Measurements from ENCODE around the gene PXK.

PXK gene

GRCh38 chr3:58350627-58351013 lies 17.9 kb downstream of the PXK start:
- no peak for DNase-seq

GRCh38 chr3:58351920-58352319 lies 19.2 kb downstream of the PXK start:
- no peak for DNase-seq

- no peak for DNase-seq
Observed at GRCh38 chr3:58352626-58353025, 19.9 kb downstream of the PXK start.

DNA sequence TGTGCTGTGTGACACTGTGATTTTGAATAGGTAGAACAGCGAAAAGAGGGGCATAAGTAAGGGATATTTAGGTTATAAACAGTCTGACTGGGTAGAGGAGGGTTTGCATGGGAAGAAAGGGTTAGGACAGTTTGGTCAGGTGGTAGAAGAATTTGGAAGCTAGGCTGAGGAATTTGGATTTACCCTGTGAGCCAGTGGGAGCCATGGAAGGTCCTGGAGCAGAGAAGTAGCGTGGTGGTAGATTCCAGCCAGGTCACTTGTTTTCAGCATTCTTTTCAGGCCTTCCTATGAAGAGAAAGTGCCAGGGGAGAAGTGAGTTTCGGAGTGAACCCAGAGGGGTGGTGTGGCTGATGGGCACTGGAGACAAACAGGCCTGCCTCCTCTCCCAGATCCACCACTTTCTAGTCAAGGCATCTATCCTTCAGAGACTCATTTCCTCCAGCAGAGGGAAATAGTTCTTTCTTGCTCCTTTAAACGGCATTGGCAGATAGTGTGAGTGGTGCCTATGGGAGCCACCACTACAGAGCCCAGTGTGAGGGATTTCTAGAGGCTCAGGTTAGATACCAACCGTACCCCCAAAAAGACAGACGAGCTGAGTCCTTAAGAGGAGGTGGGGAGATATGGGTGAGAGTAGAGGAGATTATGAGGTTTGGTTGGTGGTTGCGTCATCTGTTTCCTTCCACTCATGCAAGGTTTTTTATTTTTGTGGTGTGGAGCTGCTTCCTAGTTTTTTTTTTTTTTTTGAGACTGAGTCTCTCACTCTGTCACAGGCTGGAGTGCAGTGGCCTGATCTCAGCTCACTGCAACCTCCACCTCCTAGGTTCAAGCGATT lies 21.2 kb downstream of the PXK start:
- no peak for DNase-seq

DNA sequence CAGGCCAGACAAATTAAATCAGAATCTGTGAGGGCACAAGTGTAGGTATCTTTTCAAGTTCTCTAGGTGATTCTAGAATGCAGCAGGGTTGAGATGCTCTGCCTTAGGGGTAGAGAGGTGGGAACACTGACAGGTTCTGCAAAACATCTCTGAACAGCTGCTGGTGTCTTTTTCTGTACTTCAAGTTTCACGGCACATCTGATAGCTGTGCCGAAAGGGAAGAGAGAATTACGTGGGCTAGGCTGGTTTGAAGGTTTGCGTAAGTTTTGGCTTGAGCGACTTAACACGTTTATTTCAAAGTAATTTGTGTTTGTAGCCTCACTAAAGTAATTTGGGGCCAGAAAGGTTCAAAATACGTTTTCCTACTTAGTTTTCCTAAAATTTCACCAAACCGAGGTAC lies 22.5 kb downstream of the PXK start:
- no peak for DNase-seq

DNA sequence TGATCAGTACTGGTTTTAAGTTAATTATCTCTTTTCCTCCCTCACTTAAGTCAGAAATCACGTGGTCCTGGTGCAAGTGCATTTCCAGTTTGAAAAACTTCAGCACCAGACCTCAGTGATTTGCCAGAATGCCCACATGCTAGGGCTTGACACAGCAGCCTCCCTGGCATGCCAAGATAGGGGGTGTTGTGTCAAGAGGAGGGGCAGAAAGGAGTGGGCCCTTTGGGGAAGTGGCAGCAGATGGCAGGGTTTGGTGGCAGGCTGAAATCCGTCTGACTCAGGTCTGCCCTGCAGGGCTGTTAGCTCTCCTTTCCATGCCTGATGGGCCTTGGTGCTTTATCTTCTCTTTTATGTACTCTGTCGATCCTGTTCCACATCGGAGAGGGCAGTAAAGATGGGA lies 23.4 kb downstream of the PXK start:
- DNase-seq, result no peak

GRCh38 chr3:58357402-58357801 lies 24.7 kb downstream of the PXK start:
- no peak for DNase-seq

DNA sequence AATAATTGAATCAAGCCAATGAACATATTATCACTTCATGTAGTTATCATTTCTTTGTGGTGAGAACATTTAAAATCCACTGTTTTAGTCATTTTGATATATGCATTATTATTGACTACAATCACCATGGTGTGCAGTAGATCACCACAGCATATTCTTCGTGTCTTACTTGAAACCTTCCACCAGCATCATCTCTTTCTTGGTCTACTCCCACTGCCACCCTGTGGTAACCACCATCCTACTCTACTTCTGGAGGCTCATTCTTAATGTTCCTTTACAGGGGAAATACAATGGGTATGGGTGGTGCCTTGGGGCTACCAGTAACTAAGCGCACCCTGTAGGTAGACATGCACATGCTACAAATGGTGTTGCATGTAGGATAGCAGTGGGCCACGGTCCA lies 25.4 kb downstream of the PXK start:
- no peak for DNase-seq

GRCh38 chr3:58358808-58359207 lies 26.1 kb downstream of the PXK start:
- no peak for DNase-seq

DNA sequence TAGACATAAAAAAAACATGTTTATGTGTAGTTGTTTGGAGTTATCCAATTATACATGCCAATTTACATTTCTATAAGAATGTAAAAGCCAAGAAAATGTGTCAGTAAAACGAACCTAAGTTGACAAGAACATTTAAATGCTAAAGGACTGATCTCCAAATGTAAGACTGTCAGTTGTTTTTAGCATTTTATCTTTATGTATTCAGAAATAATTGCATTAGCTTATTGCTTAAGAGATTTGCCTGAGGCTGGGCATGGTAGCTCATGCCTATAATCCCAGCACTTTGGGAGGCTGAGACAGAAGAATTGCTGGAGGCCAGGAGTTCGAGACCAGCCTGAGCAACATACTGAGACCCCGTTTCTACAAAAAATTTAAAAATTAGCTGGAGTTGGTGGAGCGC lies 26.9 kb downstream of the PXK start:
- no peak for DNase-seq

- no peak for DNase-seq
Observed at GRCh38 chr3:58361866-58362265, 29.2 kb downstream of the PXK start.

GRCh38 chr3:58366699-58367098 lies 34.0 kb downstream of the PXK start:
- no peak for DNase-seq

- DNase-seq, result no peak
Observed at GRCh38 chr3:58369038-58369437, 36.3 kb downstream of the PXK start.

DNA sequence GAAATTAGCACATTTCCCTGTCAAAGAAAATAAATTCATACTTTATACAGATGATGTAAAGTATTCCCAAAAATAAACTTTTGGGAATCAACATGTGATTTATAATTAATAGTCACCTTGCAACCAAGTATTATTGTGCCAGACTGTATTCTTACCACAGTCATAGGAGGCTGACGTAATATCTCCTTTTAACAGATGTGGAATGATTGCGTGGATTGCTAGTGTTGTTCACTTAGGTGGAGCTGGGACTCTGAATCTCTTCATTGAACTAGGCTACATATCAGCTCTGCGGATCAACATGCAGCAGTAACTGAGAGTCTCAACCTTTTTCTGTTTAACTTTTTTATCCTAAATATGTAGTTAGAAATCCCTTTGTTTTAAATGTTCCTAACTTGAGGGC lies 37.2 kb downstream of the PXK start:
- no peak for DNase-seq

- no peak for DNase-seq
Observed at GRCh38 chr3:58370407-58370806, 37.7 kb downstream of the PXK start.

DNA sequence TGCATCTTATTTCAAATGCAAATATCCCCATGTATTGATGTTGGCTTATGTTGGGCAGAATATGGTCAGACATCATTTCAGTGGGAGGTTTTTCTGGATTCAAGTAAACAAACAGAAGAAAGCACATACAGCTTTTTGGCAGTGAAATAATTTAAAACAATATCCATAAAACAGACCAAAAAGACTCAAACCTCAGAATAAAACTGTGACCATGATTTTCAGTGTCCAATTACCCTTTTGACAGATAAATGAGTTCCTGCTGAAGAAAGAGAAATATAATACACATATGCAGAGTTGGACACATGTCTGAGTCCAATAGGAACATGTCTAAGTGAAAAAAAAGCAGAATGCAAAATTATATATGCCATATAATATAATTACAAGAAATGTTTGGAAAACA lies 39.1 kb downstream of the PXK start:
- no peak for DNase-seq

DNA sequence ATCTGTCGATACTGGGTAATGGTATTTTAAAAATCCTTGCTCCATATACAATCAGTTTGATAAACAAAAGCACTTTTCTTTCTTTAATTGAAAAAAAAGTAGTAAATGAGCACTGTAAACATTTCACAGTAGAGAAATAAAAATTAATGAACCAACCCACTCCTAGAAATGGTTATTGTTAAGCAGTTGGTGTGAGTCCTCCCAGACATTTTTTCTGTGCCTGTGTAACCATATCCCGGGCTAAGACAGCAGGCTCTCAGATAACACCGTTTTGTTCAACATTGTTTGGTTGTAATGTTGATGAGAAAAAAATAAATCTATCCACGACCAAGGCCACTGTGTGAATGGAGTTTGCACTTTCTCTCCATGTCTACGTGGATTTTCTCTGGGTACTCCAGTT lies 42.6 kb downstream of the PXK start:
- DNase-seq, result no peak

- no peak for DNase-seq
Observed at GRCh38 chr3:58377168-58377567, 44.5 kb downstream of the PXK start.

DNA sequence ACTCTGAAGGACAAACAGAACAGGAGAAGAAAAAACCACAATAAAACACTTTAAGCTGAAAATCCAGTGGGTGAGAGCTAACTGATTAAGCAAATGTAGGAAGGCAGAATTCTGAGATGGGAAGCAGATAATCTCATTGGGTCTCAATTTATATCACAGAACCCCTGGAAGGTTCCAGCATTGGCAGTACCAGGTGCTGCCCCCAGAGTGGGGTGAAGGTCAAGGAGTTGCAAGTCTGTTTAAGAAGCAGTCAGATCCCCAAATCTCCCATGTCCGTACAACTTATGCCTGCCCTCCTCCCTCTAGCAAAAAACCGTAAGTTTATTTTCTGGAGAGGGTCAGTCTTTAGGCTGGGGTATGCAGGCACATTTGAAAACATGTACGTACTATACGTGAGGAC lies 45.1 kb downstream of the PXK start:
- no peak for DNase-seq

- DNase-seq, result no peak
Observed at GRCh38 chr3:58379351-58380073, 46.8 kb downstream of the PXK start.

- no peak for DNase-seq
Observed at GRCh38 chr3:58383476-58383875, 50.8 kb downstream of the PXK start.

DNA sequence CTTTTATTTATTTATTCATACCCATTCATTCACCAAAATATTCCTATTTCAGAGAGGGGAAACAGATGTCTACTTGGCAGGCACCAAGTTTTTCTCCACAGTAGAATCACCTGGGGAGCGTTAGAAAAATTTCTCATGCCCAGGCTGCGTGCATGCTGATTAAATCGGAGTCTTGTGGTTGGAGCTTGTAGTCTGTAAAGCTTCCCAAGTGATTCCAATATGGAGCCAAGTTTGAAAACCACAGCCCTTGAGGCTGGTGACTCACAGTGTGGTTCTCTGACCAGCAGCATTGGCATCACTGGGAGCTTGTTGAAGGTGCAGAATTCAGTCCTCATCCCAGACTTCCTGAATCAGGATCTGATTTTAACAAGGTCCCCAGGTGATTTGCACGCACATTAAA lies 51.2 kb downstream of the PXK start:
- no peak for DNase-seq

GRCh38 chr3:58384381-58385090 lies 51.8 kb downstream of the PXK start:
- no peak for DNase-seq
